ENCODE measurements around the gene C3orf80.

GRCh38 chr3:160185751-160186150 lies 39.5 kb upstream of the C3orf80 start:
- no peak for TF ChIP-seq EZH2 (IDR thresholded peaks at IDR 0.05; ENCODE audit: insufficient read depth, poor library complexity, severe bottlenecking)
- TF ChIP-seq EZH2phosphoT487 (IDR thresholded peaks at IDR 0.05; ENCODE audit: insufficient read depth, low read depth): no peak

All from GM23248 (cell line).